ENCODE data around the gene FGF14.
"Not testable (repeated sequence)": the region's sequence is repeated elsewhere in the genome, so short reads cannot be mapped to it uniquely, and the experiment has no call there.

GRCh38 chr13:102093288-102093687 lies 308.6 kb downstream of the FGF14 start:
- TF ChIP-seq CTCF (conservative IDR thresholded peaks at IDR 0.05; ENCODE audit: low read depth in 2 of 2); EZH2phosphoT487 (IDR thresholded peaks at IDR 0.05; ENCODE audit: unreplicated experiment); POLR2AphosphoS5 (IDR thresholded peaks at IDR 0.05; ENCODE audit: low read depth); EZH2 (IDR thresholded peaks at IDR 0.05; ENCODE audit: low read depth, unreplicated experiment); REST (IDR thresholded peaks at IDR 0.05; ENCODE audit: unreplicated experiment); NANOG (IDR thresholded peaks at IDR 0.05; ENCODE audit: borderline replicate concordance); JUNB (IDR thresholded peaks at IDR 0.05; ENCODE audit: unreplicated experiment): not testable (repeated sequence)

All from GM23338 (cell line).